GM19395 (cell line): ENCODE data around the gene SLC35B4.
A peak's percentile ranks its signal among the peaks of the same experiment; 100 is the strongest.

Experiments
- ATAC-seq: cut with Tn5 transposase; IDR thresholded peaks from one replicate; pipeline ENCODE4 v1.9.1; 2021; ENCODE audit warnings: mild to moderate bottlenecking, moderate library complexity; ENCODE audit not compliant: unreplicated experiment

The SLC35B4 gene

GRCh38 chr7:134332892-134333291 lies 16.2 kb upstream of the SLC35B4 start:
- no peak for ATAC-seq

- ATAC-seq = no peak
These were observed 14.7 kb upstream of the SLC35B4 start for GRCh38 chr7:134331393-134331792.

- ATAC-seq = no peak
These were observed 14.2 kb upstream of the SLC35B4 start for GRCh38 chr7:134330974-134331373.

- no peak for ATAC-seq
These were observed 13.1 kb upstream of the SLC35B4 start for GRCh38 chr7:134329614-134330346.

- no peak for ATAC-seq
These were observed 12.2 kb upstream of the SLC35B4 start for GRCh38 chr7:134328900-134329299.

- no peak for ATAC-seq
These were observed 11.2 kb upstream of the SLC35B4 start for GRCh38 chr7:134327896-134328295.

GRCh38 chr7:134324107-134324506 lies 7.4 kb upstream of the SLC35B4 start:
- no peak for ATAC-seq

GRCh38 chr7:134320201-134320600 lies 3.5 kb upstream of the SLC35B4 start:
- ATAC-seq = no peak

- ATAC-seq = no peak
These were observed 1.7 kb upstream of the SLC35B4 start for GRCh38 chr7:134318443-134318842.

- ATAC-seq = no peak
These were observed 704 bp upstream of the SLC35B4 start for GRCh38 chr7:134317434-134317833.

GRCh38 chr7:134315679-134316538 lies 821 bp downstream of the SLC35B4 start:
- ATAC-seq = peak; percentile 4

GRCh38 chr7:134313543-134313942 lies 3.2 kb downstream of the SLC35B4 start:
- ATAC-seq = no peak

- ATAC-seq = no peak
These were observed 4.0 kb downstream of the SLC35B4 start for GRCh38 chr7:134312717-134313116.

- ATAC-seq = no peak
These were observed 4.9 kb downstream of the SLC35B4 start for GRCh38 chr7:134311807-134312206.

GRCh38 chr7:134308548-134308947 lies 8.2 kb downstream of the SLC35B4 start:
- no peak for ATAC-seq

GRCh38 chr7:134307320-134307719 lies 9.4 kb downstream of the SLC35B4 start:
- no peak for ATAC-seq

GRCh38 chr7:134302120-134302519 lies 14.6 kb downstream of the SLC35B4 start:
- ATAC-seq = no peak

- no peak for ATAC-seq
These were observed 15.1 kb downstream of the SLC35B4 start for GRCh38 chr7:134301592-134301991.

- ATAC-seq = no peak
These were observed 15.7 kb downstream of the SLC35B4 start for GRCh38 chr7:134300988-134301387.

GRCh38 chr7:134298902-134299683 lies 17.6 kb downstream of the SLC35B4 start:
- ATAC-seq = no peak

- no peak for ATAC-seq
These were observed 19.2 kb downstream of the SLC35B4 start for GRCh38 chr7:134297489-134297888.
